22Rv1 (cell line): Measurements from ENCODE around the gene CAPS2.

Experiments
- H3K27ac ChIP-seq: fragments of 450-650 bp; 2 replicates; pipeline ENCODE4 v1.5.1; 2017
- ZFX ChIP-seq: fragments of 450-650 bp; IDR thresholded peaks from 2 replicates; pipeline ENCODE4 v1.6.1; 2017; ENCODE audit warnings: antibody characterized with exemption, borderline replicate concordance
- TF ChIP-seq, protein P1 (sequence below): fragments of 450-650 bp; IDR thresholded peaks from 2 replicates; pipeline ENCODE4 v1.5.1; 2017; ENCODE audit warnings: mild to moderate bottlenecking

CAPS2 gene

DNA sequence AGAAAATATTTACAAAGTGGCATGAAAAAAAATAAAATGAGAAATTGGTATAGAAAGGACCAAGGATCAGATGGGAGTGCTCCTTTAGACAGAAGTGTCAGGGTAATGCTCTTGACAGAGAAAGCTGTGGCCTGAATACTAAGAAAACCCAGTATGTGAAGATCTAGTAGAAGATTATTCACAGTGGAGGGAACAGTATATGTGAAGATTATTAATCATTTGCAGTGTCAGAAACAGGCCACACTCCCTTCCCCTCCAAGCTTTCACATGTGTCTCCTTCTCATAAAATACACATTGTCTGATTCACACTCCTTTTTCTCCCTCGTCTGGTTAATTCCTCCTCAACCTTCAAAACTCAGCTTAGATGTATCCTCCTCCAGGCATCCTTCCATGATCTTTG, 41.3 kb downstream of the CAPS2 start:
- TF ChIP-seq ZFX, result no peak
- TF ChIP-seq, protein P1, sequence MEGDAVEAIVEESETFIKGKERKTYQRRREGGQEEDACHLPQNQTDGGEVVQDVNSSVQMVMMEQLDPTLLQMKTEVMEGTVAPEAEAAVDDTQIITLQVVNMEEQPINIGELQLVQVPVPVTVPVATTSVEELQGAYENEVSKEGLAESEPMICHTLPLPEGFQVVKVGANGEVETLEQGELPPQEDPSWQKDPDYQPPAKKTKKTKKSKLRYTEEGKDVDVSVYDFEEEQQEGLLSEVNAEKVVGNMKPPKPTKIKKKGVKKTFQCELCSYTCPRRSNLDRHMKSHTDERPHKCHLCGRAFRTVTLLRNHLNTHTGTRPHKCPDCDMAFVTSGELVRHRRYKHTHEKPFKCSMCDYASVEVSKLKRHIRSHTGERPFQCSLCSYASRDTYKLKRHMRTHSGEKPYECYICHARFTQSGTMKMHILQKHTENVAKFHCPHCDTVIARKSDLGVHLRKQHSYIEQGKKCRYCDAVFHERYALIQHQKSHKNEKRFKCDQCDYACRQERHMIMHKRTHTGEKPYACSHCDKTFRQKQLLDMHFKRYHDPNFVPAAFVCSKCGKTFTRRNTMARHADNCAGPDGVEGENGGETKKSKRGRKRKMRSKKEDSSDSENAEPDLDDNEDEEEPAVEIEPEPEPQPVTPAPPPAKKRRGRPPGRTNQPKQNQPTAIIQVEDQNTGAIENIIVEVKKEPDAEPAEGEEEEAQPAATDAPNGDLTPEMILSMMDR, result no peak
- no peak overlapping the region for H3K27ac ChIP-seq

DNA sequence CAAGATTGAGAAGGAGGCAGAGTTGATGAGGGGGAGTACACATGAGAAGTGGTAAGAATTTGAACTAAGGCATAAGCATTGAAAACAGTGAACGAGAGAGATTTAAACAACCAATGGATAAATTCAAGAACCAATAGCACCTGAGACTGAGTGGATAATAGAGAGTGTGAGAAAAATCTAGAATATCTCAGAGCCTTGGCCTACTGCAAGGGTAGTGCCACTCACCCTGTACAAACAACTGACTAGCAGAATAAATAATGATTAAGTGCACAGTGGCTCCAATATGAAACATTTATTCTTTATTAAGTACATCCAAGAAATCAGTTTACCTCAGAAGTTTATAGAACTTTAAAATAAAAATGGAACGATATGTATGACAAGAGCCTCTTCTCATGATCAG, 54.4 kb downstream of the CAPS2 start:
- no peak overlapping the region for H3K27ac ChIP-seq
- no peak for TF ChIP-seq ZFX
- TF ChIP-seq, protein P1, result no peak

DNA sequence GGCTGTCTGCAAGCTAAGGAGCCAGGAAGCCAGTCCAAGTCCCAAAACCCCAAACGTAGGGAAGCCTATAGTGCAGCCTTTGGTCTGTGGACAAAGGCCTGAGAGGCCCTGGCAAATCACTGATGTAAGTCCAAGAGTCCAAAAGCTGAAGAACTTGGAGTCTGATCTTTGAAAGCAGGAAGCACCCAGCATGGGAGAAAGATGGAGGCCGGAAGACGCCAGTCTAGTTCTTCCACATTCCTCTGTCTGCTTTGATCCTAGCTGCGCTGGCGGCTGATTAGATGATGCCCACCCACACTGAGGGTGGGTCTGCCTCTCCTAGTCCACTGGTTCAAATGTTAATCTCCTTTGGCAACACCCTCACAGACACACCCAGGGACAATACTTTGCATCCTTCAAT, 58.5 kb downstream of the CAPS2 start:
- TF ChIP-seq, protein P1, result no peak

DNA sequence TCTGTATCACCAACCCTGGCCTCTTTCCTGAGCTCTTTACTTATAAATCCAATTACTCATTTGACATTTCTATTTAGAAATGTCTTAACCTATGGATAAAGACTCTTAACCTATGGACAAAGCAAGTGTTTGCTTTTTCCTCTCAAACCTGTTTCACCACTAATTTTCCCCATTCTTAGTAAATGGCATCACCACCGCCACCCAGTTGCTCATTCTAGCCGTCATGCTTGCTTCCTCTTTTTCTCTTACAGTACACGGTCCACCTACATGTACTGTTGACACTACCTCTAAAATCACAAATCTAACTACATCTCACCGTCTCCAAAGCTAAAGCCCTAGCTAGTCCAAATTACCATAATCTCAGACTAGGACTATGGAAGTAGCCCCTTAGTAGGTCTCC, 60.0 kb downstream of the CAPS2 start:
- no peak overlapping the region for H3K27ac ChIP-seq
- TF ChIP-seq ZFX, result no peak
- TF ChIP-seq, protein P1, result no peak

More for the DNA sequence above, 58.5 kb downstream of the CAPS2 start:
- no peak overlapping the region for H3K27ac ChIP-seq

DNA sequence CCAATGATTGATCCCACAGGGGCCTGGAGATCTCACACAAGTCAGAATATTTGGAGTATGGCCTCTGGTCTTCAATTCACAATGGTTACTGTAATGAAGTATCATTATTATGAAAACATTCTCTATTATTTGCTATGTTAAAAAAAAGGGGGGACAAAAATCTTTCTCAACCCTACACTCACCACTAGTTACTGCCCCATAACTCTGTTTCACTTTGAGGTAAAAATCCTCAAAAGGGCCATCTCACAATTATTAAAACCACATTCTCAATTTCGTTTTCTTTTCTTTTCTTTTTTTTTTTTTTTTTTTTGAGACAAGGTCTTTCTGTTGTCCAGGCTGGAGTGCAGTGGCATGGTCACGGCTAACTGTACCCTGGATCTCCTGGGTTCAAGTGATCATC, 60.9 kb downstream of the CAPS2 start:
- TF ChIP-seq, protein P1, result no peak
- H3K27ac ChIP-seq, result no peak overlapping the region

DNA sequence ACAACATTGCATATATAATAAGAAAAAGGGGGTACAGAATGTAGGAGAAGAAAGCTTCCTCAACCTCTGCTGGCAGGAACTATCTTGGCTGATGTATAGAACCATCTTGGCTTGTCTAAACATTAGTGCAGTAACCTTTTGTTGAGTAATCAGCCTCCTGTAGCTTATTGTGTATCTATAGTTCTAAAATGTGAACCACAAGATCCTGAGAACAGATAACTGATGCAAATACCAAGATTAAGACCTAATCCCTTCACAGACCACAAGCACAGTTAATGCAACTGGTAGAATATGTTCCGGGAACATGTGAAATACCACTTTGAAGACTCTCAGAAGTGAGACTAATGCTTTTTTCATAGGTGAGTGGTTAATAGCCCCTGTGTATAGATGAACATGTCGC, 69.8 kb downstream of the CAPS2 start:
- TF ChIP-seq, protein P1, result no peak
- no peak for TF ChIP-seq ZFX
- H3K27ac ChIP-seq, result no peak overlapping the region

DNA sequence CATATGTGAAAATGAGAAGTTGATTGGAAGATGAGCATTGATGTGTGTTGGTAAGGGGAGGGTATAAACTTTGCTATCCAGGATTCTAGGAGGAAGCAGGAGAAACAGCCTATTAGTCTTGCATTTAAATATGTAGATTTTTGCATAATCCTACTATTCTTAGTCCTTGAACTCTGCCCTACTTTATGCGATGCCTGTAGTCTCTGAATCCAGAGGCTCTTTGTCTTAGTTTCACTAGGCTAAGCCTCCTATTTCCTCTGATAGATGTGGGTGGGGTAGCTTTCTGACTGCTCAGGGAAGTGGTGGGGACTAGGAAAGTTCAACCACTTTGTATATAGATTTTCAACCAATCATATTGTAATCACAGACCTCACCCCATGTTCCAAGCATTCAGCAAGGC, 71.0 kb downstream of the CAPS2 start:
- H3K27ac ChIP-seq, result no peak overlapping the region
- TF ChIP-seq ZFX, result no peak
- TF ChIP-seq, protein P1, result no peak
